Retina (tissue), 1 donor: Measurements from ENCODE around the gene SIDT1.
A peak's percentile ranks its signal among the peaks of the same experiment; 100 is the strongest.
"Not testable (repeated sequence)": the region's sequence is repeated elsewhere in the genome, so short reads cannot be mapped to it uniquely, and the experiment has no call there.

ENCODE experiments used
- DNase-seq: peaks from one replicate; pipeline ENCODE4 v3.0.0-alpha.2; 2016

The SIDT1 gene

GRCh38 chr3:113600418-113601182 lies 68.2 kb downstream of the SIDT1 start:
- DNase-seq, result no peak

- DNase-seq, result no peak
Observed at GRCh38 chr3:113601240-113601639, 68.9 kb downstream of the SIDT1 start.

DNA sequence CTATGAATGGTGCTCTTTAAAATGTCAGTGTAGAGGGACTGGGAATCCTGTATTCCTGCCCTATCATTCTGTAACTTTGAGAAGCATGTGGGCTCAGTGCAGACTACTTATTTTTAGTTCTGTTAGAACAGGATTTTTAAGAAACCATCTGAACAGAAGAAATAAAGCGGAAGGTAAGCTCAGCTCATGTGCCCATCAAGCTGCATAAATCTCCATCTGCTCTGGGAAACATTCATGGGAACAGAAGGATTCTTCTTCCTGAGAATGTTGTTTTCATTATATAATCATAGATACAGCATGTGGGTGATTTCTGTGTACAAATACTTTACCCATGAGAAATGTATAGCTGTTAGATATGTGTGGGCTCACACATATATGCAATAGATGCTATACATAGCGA lies 69.9 kb downstream of the SIDT1 start:
- no peak for DNase-seq

- no peak for DNase-seq
Observed at GRCh38 chr3:113602836-113603235, 70.5 kb downstream of the SIDT1 start.

DNA sequence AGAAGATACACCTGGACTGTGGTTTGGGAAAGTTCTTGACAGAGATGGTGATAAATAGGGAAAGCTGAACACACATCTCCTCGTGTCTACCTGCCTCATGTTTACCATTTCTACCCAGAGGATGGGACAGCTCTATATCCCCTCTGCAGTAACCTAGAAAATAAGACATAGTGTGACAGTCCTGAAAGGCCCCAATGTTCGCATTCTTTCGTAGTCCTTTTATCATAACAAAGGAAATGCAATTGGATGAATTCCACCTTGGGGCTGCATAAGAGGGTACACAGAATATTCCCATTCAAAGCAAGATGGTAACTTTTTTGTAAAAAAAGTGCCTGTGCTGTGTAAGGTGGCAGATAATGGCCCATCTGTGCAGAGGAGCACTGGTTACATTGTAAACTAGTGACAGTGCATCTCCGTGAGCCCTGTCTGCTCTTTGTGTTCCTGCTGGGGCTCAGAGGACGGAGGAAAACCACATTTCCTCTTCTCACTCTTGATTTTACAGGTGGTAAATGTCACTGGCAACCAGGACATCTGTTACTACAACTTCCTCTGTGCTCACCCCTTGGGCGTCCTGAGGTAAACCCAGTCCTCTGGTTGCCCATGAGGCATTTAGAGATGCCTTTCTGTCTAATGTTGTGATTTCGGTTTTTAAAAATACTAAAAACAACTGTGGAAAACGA lies 74.3 kb downstream of the SIDT1 start:
- DNase-seq, result no peak

DNA sequence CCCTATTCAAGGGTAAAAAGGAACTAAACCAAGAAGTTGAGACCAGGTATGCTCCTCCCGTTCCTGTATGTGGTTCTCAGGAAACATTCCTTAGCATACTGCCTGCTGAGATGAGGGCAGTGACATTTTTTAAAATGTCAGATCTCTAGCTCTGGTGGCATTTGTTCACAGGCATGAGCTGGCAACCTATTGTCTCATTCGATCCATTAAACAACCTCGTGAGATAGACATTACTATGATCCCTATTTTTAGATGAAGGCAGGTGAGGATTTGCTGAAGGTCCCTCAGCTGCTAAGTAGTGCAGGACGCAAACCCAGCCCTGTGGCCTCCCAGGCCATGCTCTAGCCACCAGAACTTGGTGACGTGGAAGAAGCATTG lies 74.9 kb downstream of the SIDT1 start:
- no peak for DNase-seq

GRCh38 chr3:113614402-113614801 lies 82.0 kb downstream of the SIDT1 start:
- no peak for DNase-seq

- no peak for DNase-seq
Observed at GRCh38 chr3:113615976-113616375, 83.6 kb downstream of the SIDT1 start.

DNA sequence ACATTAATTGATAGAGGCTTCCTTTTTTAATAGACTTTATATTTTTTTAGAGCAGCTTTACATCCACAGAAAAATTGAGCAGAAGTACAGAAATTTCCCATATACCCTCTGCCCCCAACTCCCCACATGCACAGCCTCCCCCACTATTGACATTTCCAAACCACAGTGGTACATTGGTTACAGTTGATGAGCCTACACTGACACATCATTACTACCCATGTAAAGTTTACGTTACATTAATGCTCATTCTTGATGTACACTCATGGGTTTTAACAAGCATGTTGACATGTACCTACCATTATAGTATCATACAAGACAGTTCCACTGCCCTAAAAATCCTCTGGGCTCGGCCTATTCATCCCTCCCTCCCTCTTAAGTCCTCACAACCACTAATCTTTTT lies 85.4 kb downstream of the SIDT1 start:
- no peak for DNase-seq

DNA sequence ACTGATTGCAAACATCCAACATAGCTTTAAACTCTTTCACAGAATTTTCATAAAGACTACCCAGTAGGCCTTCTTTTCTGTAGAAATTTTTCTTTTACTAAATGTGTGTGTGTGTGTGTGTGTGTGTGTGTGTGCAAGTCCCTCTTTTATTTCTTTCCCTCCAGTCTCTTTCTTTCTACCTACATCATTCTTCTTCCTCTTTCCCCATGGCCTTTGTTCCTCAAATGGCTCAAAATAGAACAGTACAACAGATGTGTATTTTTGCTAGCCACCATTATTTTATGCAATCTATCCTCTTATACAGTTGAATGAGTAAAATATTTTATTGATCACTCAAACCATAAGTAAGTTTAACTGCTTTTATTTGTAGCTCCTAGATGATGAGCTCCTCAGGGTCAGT lies 87.7 kb downstream of the SIDT1 start:
- no peak for DNase-seq

- peak; percentile 37 for DNase-seq
Observed at GRCh38 chr3:113623324-113623723, 91.0 kb downstream of the SIDT1 start.

DNA sequence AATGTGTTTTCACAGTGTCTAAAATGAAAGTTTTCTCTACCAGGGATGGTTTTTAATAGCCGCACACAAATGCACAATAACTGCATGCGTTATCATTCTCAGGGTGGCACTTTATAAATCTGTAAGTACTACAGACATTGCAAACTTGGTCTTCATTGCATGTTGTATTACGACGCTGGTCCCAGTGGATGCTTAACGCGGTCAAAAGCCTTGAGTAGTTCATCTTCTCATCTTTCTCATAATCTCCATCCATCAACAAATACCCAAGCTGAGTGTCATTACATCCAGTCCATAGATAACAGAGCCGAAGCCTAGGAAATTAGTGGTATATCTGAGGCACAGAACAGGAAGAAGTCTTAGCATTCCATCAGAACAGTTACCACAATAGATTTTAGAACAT lies 91.5 kb downstream of the SIDT1 start:
- DNase-seq, result no peak

- no peak for DNase-seq
Observed at GRCh38 chr3:113625834-113626233, 93.5 kb downstream of the SIDT1 start.

DNA sequence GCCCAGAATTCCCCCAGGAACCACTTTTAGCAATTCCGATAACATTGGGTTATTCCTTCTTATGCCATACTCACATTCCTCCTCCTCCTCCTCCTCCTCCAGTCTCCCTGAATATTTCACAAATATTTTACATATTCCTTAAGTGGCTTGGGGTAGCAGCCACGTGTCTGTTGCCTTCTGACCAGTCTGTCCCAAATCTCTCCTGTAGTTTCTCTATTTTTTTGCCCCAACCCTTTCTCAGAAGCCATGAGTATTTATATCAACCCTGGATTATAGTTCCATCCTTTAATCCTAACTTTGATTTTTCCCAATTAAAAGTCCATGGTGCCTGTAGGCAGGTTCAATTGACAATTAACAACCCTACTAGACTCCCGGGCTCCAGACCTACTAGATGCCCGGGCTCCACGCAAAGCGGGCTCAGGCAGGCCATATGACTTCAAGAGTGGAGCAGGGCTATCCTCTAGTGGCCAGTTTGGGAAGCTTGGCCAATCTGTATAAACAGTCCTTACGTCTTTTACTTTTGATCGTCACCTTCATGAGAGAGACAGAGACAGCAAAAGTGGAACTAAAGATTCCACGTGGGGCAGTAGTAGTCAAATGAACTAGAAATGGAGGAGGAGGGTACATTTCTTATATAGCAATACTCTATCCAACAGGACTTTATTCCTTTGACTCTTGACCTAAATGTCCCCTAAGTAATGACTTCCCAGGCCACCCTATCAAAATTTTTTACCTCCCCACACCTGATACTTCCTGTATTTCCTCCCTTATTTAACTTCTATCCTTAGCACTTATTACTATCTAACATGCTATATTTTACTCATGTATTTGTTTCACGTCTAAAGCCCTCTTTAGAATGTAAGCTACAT lies 94.4 kb downstream of the SIDT1 start:
- peak; percentile 24 for DNase-seq

GRCh38 chr3:113628316-113628715 lies 96.0 kb downstream of the SIDT1 start:
- DNase-seq, result no peak

- DNase-seq, result no peak
Observed at GRCh38 chr3:113628788-113629187, 96.4 kb downstream of the SIDT1 start.

GRCh38 chr3:113629584-113630421 lies 97.4 kb downstream of the SIDT1 start:
- DNase-seq, result no peak

DNA sequence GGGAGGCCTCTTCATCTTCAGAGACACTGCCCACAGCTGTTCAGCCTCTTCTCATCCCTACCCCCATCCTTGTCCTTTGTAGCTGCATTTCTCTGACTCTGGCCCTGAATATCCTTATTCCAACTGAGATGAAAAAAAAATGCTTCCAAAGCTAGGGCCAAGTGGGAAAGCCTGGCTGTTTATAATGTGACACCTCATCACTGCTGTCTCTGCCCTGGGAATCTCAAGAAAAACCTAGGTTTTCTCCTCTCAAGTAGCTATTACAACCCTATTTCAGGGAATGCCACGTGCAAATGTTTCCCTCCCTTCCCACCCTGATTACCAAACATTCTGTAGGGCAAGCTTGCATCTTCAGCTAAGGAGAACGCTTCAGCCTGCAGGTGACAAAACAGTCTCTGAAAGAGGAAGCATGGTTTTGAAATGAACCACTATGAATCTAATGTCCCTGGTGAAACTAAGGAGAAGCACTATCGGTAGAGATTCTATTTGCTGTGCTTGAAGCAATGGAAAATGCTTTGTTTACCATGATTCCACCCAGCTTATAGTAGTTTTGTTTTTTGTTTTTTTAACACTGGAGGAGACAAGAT lies 98.7 kb downstream of the SIDT1 start:
- DNase-seq, result no peak

- no peak for DNase-seq
Observed at GRCh38 chr3:113631573-113631972, 99.2 kb downstream of the SIDT1 start.

DNA sequence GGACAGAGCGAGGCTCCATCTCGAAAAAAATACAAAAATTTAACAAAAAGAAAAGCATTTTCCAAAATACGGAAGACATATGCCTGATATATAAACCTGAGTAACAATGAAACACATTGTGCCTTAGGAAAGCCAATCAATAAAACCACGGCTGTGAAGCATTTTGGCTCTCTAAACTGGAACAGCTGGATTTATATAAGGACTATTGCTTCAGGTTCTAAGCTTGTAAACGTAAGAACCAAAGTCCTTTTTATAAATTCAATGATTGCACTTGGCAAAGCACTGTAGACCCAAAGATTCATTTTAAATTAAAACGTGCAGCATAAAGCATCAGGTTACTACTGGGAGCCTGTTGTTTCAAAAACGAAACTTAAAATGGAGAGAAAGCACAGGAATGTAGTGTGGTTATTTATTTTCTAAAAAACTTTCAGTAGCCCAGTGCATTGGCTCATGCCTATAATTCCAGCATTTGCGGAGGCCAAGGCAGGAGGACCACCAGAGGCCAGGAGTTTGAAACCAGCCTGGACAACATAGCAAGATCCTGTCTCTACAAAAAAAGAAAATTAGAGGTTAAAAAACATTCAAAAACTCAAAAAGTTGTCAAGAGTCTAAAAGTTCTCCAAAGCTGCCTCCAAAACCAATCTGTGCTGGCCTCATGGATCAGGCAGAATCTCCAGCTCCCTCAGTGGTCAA lies 102.6 kb downstream of the SIDT1 start:
- DNase-seq, result no peak

DNA sequence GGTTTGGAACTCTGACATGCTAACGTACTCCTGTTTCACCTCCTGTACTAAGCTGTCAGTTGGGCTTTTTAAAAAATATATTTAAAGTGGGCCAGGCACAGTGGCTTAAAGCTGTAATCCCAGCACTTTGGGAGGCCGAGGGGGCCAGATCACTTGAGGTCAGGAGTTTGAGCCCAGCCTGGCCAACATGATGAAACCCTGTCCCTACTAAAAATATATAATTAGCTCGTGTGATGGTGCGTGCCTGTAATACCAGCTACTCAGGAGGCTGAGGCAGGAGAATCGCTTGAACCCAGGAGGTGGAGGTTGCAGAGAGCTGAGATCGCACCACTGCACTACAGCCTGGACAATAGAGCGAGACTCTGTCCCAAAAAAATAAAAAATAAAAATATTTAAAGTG lies 103.7 kb downstream of the SIDT1 start:
- not testable (repeated sequence) for DNase-seq

GRCh38 chr3:113637756-113638155 lies 105.4 kb downstream of the SIDT1 start:
- DNase-seq, result no peak
